Stimulated activated CD4-positive, alpha-beta T cell treated with anti-CD3 and anti-CD28 coated beads, Interleukin-2, amount 100 ng/mL, for 48 hours (primary cell): ENCODE results near the gene FAT1.
A peak's percentile ranks its signal among the peaks of the same experiment; 100 is the strongest.

Experiments
- DNase-seq, 2 donors: peaks; one replicate each; pipeline ENCODE4 v3.0.0-alpha.2; 2020

The FAT1 gene

DNA sequence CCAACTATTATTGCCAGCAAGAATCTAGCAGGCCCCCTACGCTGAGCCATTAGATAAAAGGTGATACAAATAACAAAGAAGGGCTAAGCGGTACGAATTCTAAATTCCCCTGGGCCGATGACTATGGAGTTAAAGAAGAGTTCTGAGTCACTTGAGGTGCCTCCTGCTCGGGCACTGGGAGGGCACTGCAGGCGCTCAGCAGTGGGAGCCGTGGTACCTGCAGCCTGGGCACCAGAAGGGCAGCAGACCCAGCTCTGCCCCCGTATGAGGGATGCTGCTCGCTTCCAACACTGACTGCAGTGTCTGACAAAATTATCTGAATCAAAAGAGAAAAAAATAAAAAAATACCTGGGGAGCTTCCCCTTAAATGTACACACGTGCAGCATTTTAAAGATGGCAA is 124.2 kb downstream of the FAT1 start:
- no peak for DNase-seq

DNA sequence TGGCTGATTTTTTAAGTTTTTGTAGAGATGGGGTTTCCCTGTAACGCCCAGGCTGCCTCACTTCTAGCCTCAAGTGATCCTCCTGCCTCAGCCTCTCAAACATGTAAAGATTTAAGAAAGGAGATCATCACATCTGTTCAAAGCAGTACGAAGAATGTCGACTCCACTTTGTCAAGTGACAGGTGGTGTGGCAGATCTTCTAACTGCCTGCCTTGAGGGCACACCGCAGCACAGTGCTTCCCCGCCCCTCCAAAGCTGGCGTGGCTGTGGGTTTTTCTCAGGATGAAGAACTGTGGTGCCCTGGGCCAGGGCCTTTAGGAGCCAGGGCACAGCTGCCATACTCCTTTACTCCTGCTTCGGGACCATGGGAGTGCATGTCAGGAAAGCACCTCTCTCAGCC is 125.0 kb downstream of the FAT1 start:
- no peak for DNase-seq

DNA sequence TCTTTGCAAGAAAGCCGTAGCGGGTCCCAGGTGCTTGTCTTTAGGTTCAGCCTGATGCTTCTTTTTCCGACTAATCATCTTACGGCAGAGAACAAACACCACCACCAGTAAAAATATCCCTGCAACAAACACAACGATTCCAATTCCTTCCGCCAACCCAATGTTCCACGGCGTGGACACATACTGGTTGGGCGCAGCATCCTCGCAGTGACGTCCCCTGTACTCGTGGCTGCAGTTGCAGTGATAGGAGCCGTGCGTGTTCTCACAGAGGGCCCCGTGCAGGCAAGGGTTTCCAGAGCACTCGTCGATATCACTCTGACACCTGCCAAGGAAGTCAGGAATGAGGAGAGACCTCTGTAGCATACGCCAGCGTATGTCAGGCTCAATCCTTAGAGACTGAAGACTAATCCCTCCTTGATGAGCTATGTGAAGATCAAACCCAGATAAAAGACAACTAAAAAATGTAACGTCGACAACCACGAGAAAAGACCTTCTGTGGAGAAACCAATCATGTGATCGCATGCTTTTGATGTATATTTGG is 126.7 kb downstream of the FAT1 start:
- no peak for DNase-seq

DNA sequence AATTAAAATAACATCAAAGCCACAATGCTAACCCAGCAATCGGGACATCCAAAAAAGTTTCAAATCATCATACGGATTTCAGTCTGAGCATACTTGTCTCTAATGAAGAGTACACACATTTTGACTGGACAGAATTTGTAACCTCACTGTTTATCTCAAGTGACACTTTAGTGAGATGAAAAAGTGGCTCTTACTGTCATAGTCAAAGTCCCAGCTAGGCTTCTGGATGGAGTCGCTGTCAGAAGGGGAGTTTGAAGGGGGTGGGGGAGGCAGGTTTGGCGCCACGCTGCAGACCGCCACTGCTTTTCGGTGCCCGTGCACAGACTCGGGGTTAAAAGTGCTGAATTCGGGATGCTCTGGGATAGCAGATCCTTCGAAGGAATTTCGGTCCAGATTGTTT is 127.3 kb downstream of the FAT1 start:
- no peak for DNase-seq

- DNase-seq, result no peak
Measured at GRCh38 chr4:186593587-186593973, 130.1 kb downstream of the FAT1 start.

DNA sequence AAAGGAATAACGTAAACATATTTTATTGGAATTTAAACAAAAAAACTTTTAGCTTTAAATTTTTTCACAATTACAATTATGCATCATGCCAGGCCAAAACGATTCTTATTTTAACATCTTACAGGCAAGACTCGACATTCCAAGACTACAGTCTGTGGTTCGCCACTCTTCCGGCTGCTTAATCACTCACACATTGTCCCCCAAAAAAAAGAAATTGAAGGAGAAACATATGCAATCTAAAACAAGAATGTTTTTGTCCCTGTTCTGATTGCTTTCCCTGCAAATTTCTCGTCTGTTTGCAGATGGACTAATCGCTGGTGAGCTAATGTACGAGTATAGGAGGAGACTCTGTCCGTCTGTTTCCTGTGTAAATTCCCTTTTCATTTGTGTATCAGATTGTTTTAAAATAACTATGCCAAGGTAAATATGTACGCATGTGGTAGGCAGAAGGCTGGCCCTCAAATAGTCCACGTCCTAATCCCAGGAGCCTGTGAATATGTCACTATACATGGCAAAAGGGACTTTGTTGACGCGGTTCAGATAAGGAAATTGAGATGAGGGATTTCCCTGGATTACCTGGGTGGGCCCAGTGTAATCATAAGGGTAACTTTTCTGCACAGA is 130.6 kb downstream of the FAT1 start:
- DNase-seq, result no peak

DNA sequence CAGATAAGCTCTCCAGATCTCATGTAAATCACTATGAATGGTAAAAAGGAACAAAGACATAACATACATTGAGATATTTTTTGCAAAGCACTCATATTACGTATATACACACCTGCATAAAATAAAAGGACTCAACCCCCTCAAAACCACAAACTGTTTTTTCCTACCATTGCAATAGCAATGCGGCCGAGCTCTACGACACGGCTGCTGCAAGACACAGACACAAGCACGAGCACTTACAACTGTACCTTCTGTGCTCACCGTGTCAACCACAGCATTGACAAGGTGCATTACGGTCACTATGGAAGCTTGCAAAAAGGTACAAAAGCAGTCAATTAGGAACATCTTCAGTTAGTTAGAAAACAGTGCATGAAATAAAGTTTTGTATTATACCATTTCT is 131.2 kb downstream of the FAT1 start:
- DNase-seq, result no peak

DNA sequence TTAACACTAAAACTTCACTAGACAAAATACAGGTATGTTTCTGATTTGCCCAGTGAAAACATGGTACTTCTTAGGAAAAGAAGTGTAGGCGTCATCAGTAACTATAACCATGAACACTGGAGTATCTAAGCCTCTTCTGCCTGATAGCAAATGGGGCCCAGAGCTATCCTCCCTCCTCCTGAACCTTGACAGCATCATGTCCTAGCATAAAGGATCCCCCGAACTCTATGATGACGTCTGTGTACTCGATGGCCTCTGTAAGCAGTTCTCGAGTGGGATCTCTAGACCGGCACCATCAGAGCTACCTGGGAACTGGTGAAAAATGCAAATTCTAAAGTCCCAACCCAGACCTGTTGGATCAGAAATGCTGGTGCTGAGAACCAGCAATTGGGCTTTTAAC is 132.0 kb downstream of the FAT1 start:
- DNase-seq, result no peak

- DNase-seq, result no peak
Measured at GRCh38 chr4:186588503-186588902, 135.2 kb downstream of the FAT1 start.

DNA sequence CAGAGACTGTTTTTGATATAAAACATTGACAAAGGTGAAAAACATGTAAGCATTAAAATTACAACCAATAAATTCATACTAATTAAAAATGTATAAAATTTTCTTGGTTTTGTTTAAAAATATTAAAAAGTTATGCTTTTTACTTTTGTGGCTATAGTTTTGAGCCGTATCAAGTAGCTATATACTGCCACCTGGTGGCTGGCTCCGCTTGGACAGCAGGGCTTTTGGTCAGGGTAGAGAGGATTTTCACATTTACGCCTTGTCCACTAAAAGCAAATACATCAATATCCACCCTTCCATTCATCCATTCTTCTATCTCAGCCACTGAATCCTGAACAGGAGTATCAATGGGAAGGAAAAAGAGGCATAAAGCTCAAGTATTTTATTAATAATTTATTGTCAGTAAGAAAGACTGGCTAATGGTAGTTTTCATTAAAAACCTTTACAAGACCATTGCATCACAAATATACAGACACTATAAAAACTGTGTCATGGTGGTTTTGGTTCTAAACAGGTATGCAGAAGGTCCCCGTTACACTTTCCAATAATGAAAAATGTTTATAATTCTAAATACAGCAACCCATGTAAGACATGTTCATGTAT is 136.1 kb downstream of the FAT1 start:
- peak; percentile 62 to 63 for DNase-seq

DNA sequence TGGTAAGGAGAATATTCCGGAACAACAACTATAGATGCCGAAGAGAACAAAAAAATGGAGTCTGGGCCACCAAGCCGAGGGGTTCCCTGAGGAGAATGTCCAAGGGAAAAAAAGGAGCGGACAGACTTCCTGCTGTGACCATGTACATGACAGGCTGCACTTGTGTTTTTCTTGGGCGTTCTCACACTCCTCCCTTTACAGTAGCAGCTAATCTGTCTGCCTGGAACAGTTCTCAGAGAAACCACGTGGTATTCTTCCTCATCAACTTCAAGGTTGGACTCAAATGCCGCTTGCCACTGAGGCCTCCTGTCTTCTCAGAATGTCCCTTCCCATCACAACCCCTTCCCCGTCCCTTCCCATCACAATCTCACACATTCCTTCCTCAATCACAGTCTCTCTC is 137.5 kb downstream of the FAT1 start:
- no peak for DNase-seq

GRCh38 chr4:186584912-186585311 is 138.7 kb downstream of the FAT1 start:
- DNase-seq, result no peak

DNA sequence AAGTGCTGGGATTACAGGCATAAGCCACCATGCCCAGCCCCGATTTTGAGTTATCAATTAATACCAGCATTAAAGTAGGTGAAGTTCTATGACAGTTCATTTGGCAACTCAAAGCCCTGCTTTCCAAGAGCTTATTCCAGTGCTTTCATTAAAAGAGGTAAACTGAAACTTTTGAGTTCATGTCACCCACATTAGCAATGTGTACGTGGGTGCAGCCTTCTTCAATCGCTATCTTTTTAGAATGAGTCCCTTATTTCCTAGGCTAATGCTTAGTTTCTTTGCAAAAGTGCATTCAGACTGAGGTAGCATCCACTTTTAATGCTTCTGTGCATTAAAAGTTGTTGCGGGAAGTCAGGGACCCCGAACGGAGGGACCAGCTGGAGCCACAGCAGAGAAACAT is 142.2 kb downstream of the FAT1 start:
- no peak for DNase-seq

DNA sequence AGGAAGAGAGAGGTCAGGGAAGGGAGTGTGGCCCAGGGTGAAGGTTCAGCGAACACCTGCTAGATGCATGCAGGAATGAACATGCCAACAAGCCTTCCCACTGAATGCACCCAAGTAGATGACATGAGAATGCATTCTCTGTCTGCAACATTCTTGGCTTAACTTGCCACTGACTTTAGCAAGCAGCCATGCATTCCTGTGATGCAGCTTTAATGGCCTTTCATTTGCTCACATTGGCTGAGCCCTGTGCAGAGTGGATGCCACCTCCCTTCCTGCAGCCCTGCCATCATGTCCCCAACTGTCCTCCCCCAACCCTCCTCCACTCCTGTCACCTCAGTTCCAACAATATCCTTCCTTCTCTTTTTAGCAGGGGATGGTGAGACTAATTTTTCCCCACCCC is 143.0 kb downstream of the FAT1 start:
- no peak for DNase-seq

- DNase-seq, result no peak
Measured at GRCh38 chr4:186570193-186570996, 153.3 kb downstream of the FAT1 start.

GRCh38 chr4:186569533-186570192 is 154.0 kb downstream of the FAT1 start:
- no peak for DNase-seq

DNA sequence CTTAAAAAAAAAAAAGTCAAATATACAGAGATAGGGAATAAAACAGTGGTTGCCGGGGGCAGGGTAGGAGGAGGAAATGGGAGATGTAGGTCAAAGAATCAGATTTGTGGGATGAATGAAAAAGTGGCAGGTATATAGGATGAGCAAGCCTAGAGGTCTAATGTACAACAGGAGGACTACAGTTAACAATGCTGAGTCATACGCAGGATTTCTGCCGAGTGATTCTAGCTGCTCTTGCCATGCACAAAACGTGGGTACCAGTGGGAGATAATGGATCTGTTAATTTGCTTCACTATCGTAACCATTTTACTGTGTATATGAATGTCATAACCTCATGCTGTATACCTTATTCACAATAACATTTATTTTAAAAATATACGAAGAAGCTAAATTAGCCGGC is 157.6 kb downstream of the FAT1 start:
- no peak for DNase-seq

DNA sequence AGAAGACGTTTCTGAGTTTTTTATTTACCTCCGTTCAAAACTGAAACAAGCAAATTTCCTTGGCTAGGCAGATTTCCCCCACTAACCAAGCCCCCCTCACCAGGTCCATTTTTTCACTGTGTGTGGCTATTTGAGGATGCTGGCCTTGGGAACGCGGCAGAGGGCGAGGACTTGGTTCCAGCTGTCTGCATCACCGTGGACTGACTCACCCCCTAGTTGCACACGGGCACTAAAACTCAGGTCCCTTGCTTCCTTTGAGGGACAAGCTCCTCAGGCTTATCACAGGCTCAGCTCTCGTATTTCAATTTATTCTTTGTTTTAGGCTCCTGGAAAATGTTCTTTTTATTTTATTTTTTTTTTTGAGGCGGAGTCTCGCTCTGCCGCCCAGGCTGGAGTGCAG is 159.9 kb downstream of the FAT1 start:
- DNase-seq, result no peak

- no peak for DNase-seq
Measured at GRCh38 chr4:186561748-186562147, 161.9 kb downstream of the FAT1 start.

- no peak for DNase-seq
Measured at GRCh38 chr4:186560647-186561046, 163.0 kb downstream of the FAT1 start.

DNA sequence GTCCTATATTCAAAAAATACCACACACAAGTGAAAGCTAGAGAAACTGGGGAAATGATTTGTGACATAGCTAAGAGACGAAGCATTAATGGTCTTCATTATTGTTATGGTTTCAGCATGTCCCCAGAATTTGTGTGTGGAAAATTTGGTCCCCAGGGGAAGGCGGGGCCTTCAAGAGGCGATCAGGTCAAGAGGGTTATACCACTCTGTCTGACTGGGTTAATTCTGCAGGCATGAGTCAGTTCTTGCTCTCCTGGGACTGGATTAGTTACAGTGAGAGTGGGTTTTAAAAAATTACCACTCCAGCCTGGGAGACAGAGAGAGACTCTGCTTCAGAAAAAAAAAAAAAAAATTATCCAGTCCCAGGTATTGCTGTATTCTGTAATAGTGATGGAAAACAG is 166.2 kb downstream of the FAT1 start:
- no peak for DNase-seq

DNA sequence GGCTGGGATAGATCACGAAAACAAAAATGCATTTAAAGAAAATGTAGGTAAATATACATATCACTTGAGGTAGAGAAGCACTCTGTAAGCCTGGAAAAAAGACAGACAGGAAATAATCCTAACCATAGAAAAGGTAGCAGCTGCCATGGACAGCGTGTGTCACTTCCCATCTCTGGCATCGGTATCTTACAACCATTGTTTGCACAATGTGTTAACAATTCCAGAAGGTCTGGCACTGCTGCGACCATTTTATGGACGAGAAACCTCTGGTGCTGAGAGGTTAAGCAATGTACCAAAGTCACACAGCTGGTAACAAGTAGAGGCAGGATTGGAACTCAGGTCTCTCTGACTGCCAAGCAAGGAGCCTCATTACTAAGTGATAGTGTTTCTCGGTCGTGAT is 166.6 kb downstream of the FAT1 start:
- no peak for DNase-seq
